GM12878 (cell line): ENCODE data around the gene AMPH. TPM values are rescaled to one million over a fixed set of nuclear protein-coding genes. Genes with fewer than 3 reads are reported as not detected.

Source experiments
- ATAC-seq: fragments of 200-7000 bp; cut with Tn5 transposase; 3 replicates; pipeline ENCODE4 v1.9.1; 2020; ENCODE audit warnings: mild to moderate bottlenecking, moderate library complexity
- BruUV-seq: library from RNA; stranded (reverse); fragments of 400-500 nt; replicated peaks from 2 replicates; lab custom pipeline; 2021; lab: Mats Ljungman, UMichigan
- CTCF ChIA-PET: fragments of 300-600 bp; sonication (Branson Sonifier 250); formaldehyde crosslinking; extraction: SDS; loops from one replicate; lab custom pipeline; 2021; ENCODE audit warnings: inconsistent platforms; lab: Yijun Ruan, JAX
- POLR2A ChIA-PET: fragments of 350-600 bp; formaldehyde crosslinking; extraction: SDS; loops from one replicate; lab custom pipeline; 2021; ENCODE audit warnings: inconsistent platforms; lab: Charles Lee
- RAD21 ChIA-PET: fragments of 300-600 bp; sonication (Branson Sonifier 250); formaldehyde crosslinking; loops from one replicate; lab custom pipeline; 2023; ENCODE audit warnings: antibody characterized with exemption; ENCODE audit not compliant: unreplicated experiment; lab: Charles Lee
- SMC1A ChIA-PET: fragments of 300-600 bp; sonication (Branson Sonifier 250); formaldehyde crosslinking; loops from one replicate; lab custom pipeline; 2023; ENCODE audit not compliant: unreplicated experiment, uncharacterized antibody; lab: Charles Lee
- DNase-seq: peaks from one replicate; pipeline ENCODE4 v3.0.0-alpha.2; 2011; ENCODE audit warnings: low read depth, low spot score
- FAIRE-seq: peaks from 3 replicates; lab custom pipeline; 2011; peaks lifted over from hg19 to GRCh38; lab: Jason Lieb, UNC
- H2AFZ ChIP-seq: 2 replicates; pipeline ENCODE4 v1.6.0; 2011; ENCODE audit warnings: low read depth, low read length, control low read depth; ENCODE audit not compliant: control insufficient read depth
- H3K27ac ChIP-seq: 2 replicates; pipeline ENCODE4 v1.5.1; 2011; ENCODE audit warnings: control low read depth; ENCODE audit not compliant: control insufficient read depth, insufficient read depth
- H3K27me3 ChIP-seq, 2 experiments: replicated peaks in 1 of 2; 2 replicates each; pipeline versions ENCODE4 v1.6.0 to v1.6.1; 2011; ENCODE audit warnings: low read length in 1 of 2; ENCODE audit not compliant: control insufficient read depth in 2 of 2, insufficient read depth in 2 of 2
- H3K36me3 ChIP-seq, 2 experiments: 2 replicates each; pipeline ENCODE4 v1.5.1; 2011; ENCODE audit warnings: low read length in 1 of 2; ENCODE audit not compliant: control insufficient read depth in 2 of 2, insufficient read depth in 2 of 2
- H3K4me1 ChIP-seq: 2 replicates; pipeline ENCODE4 v1.6.1; 2011; ENCODE audit warnings: mild to moderate bottlenecking, low read length, moderate library complexity, mixed read lengths; ENCODE audit not compliant: control insufficient read depth, insufficient read depth
- H3K4me2 ChIP-seq: 2 replicates; pipeline ENCODE4 v1.6.0; 2011; ENCODE audit warnings: control low read depth; ENCODE audit not compliant: control insufficient read depth, insufficient read depth
- H3K4me3 ChIP-seq: fragments of 200-600 bp; sonication (generic); 2 replicates; pipeline ENCODE4 v1.5.1; 2016
- H3K79me2 ChIP-seq: 2 replicates; pipeline ENCODE4 v1.6.0; 2011; ENCODE audit warnings: low read length; ENCODE audit not compliant: control insufficient read depth, insufficient read depth
- H3K9ac ChIP-seq: 2 replicates; pipeline ENCODE4 v1.8.0; 2011; ENCODE audit warnings: low read length, control low read depth, mixed read lengths; ENCODE audit not compliant: control insufficient read depth, insufficient read depth
- H3K9me3 ChIP-seq: replicated peaks from 3 replicates; pipeline ENCODE4 v1.5.1; 2011; ENCODE audit warnings: mild to moderate bottlenecking, low read length; ENCODE audit not compliant: control insufficient read depth, insufficient read depth
- H4K20me1 ChIP-seq: 2 replicates; pipeline ENCODE4 v1.6.0; 2011; ENCODE audit not compliant: control insufficient read depth, insufficient read depth
- BCL11A ChIP-seq: IDR thresholded peaks from 2 replicates; pipeline ENCODE4 v1.6.1; 2011; ENCODE audit warnings: low read depth, low read length
- BMI1 ChIP-seq: fragments of 450-650 bp; IDR thresholded peaks from 2 replicates; pipeline ENCODE4 v1.6.1; 2016; ENCODE audit warnings: mild to moderate bottlenecking, moderate library complexity, borderline replicate concordance
- JUND ChIP-seq: IDR thresholded peaks from 2 replicates; pipeline ENCODE4 v1.6.1; 2012; ENCODE audit warnings: low read depth, mild to moderate bottlenecking, low read length, improper control_type of control experiment, moderate library complexity
- MTA2 ChIP-seq: fragments of 450-650 bp; IDR thresholded peaks from 2 replicates; pipeline ENCODE4 v1.6.1; 2016; ENCODE audit warnings: low read depth, mild to moderate bottlenecking, moderate library complexity
- MYC ChIP-seq: IDR thresholded peaks from 2 replicates; pipeline ENCODE4 v1.6.1; 2011; ENCODE audit warnings: mild to moderate bottlenecking, low read length, moderate library complexity, inconsistent platforms; ENCODE audit not compliant: insufficient read depth, insufficient replicate concordance, insufficient read length, severe bottlenecking
- NR2F1 ChIP-seq: fragments of 450-650 bp; conservative IDR thresholded peaks from 2 replicates; pipeline ENCODE4 v1.6.1; 2017; ENCODE audit warnings: mild to moderate bottlenecking
- NRF1 ChIP-seq: conservative IDR thresholded peaks from 2 replicates; pipeline ENCODE4 v1.6.1; 2011; ENCODE audit warnings: mild to moderate bottlenecking, low read depth, low read length, improper control_type of control experiment
- PAX8 ChIP-seq: fragments of 450-650 bp; IDR thresholded peaks from 2 replicates; pipeline ENCODE4 v1.6.1; 2017; ENCODE audit warnings: mild to moderate bottlenecking, moderate library complexity
- POLR2A ChIP-seq: IDR thresholded peaks from 2 replicates; pipeline ENCODE4 v1.6.1; 2011; ENCODE audit warnings: low read depth, mild to moderate bottlenecking, low read length
- SMAD5 ChIP-seq: IDR thresholded peaks from 2 replicates; pipeline ENCODE4 v1.6.1; 2016; ENCODE audit warnings: antibody characterized with exemption, low read depth
- SUZ12 ChIP-seq: fragments of 200-600 bp; sonication (generic); IDR thresholded peaks from one replicate; pipeline ENCODE4 v1.6.1; 2018; ENCODE audit warnings: antibody characterized with exemption, mild to moderate bottlenecking; ENCODE audit not compliant: unreplicated experiment
- WGBS: methylation state at CpG from one replicate; pipeline ENCODE4 v1.1.6; 2016; ENCODE audit warnings: low lambda C conversion rate; ENCODE audit not compliant: insufficient replicate concordance, insufficient coverage; ENCODE audit errors: missing lambda C conversion rate; 5-methylcytosine and 5-hydroxymethylcytosine counted together
- in situ Hi-C: fragments of 300-500 bp; cut with MboI; formaldehyde crosslinking; loops from 9 replicates; pipeline ENCODE4 v1.14.3; 2018; ENCODE audit warnings: mixed read lengths
- intact Hi-C: fragments of 100-400 bp; cut with micrococcal nuclease; formaldehyde crosslinking; loops from one replicate; pipeline ENCODE4 v1.14.2; 2022; ENCODE audit not compliant: unreplicated experiment
- polyA plus RNA-seq, 11 experiments: library from polyadenylated mRNA; depleted of rRNA in 4 of 11; unstranded in 6 of 11; stranded (reverse) in 5 of 11; fragments of >200 nt; fragmentation: Nextera tagmentation in 4 of 11; fragmentation: Illumina TruSeq in 1 of 11; extraction: Ambion mirVana in 4 of 11; extraction: Trizol in 1 of 11; gene quantifications; 1 replicate in 1 of 11; 2 replicates in 10 of 11; pipeline versions ENCODE4 v1.2.1 to v1.2.3, GENCODE V29; 2011 to 2016; ENCODE audit warnings: inconsistent platforms in 2 of 11, missing spikeins in 2 of 11, low read depth in 1 of 11
- total RNA-seq, 4 experiments: library from RNA; depleted of rRNA in 3 of 4; stranded (reverse); fragments of >200 nt in 3 of 4; fragmentation: Illumina TruSeq in 1 of 4; extraction: Trizol in 1 of 4; gene quantifications; 2 replicates each; pipeline versions ENCODE4 v1.2.1 to v1.2.3, GENCODE V29; 2013 to 2021

Gene AMPH
- total and polyA plus RNA-seq, 10 of the 15 experiments (the other 5 are each of a cell fraction or from before 2014, with no cell fraction given), result 0.03 to 0.24 (median 0.08) TPM; not detected in 2

- no peaks in the 10 kb centered on the region for H3K27me3 ChIP-seq
- ATAC-seq, result no peak
- H4K20me1 ChIP-seq, result no peaks in the 10 kb centered on the region
- ChIA-PET CTCF (interaction anchor here (0.9 to 6.5 kb wide), 3 partner anchors 9 to 16 kb away, joined by 3 to 45 read pairs (median 43); no protein-coding TSS in a partner anchor), SMC1A (interaction anchor here (1.5 kb wide), 1 partner anchor 9 kb away, joined by 6 read pairs; no protein-coding TSS in a partner anchor), RAD21 (no interaction called here), POLR2A (no interaction called here)
- DNase-seq, result no peak
- no peaks in the 10 kb centered on the region for H3K4me1 ChIP-seq
- in situ Hi-C loops, result no loop called here
- no peak for FAIRE-seq
- no TSS peak for BruUV-seq
- no peaks in the 10 kb centered on the region for H3K36me3 ChIP-seq
- H3K9me3 ChIP-seq, result no peaks in the 10 kb centered on the region
- intact Hi-C loops, result no loop called here
- H2AFZ ChIP-seq, result no peak overlapping the region
- WGBS, result 59% methylated on average over 9 of the region's 9 CpGs
- no peak overlapping the region for H3K9ac ChIP-seq
- H3K79me2 ChIP-seq, result no peaks in the 10 kb centered on the region
- no peak for TF ChIP-seq NR2F1
- no peak for TF ChIP-seq BMI1
- TF ChIP-seq SMAD5, result no peak
- TF ChIP-seq MTA2, result no peak
- no peak for TF ChIP-seq JUND
- TF ChIP-seq NRF1, result no peak
- no peak for TF ChIP-seq BCL11A
- TF ChIP-seq POLR2A, result no peak
- no peak for TF ChIP-seq SUZ12
- TF ChIP-seq MYC, result no peak
- TF ChIP-seq PAX8, result no peak
- H3K4me2 ChIP-seq, result no peak overlapping the region
- H3K4me3 ChIP-seq, result no peak overlapping the region
- no peak overlapping the region for H3K27ac ChIP-seq
Measured at GRCh38 chr7:38383281-38383680, 247.9 kb downstream of the AMPH start.
